BJ (cell line): ENCODE data around the gene HOXC10. TPM values are rescaled to one million over a fixed set of nuclear protein-coding genes. Genes with fewer than 3 reads are reported as not detected.
A peak's percentile ranks its signal among the peaks of the same experiment; 100 is the strongest.

Experiments used
- CTCF ChIA-PET: fragments of 350-600 bp; formaldehyde crosslinking; extraction: SDS; loops from one replicate; lab custom pipeline; 2021; ENCODE audit warnings: antibody characterized with exemption, inconsistent platforms; lab: Yijun Ruan, JAX
- POLR2A ChIA-PET: fragments of 300-600 bp; sonication (Branson Sonifier 250); formaldehyde crosslinking; extraction: SDS; loops from one replicate; lab custom pipeline; 2021; ENCODE audit warnings: antibody characterized with exemption; lab: Charles Lee
- DNase-seq: peaks from one replicate; pipeline ENCODE4 v3.0.0-alpha.2; 2011; ENCODE audit warnings: low read depth
- H3K27me3 ChIP-seq: 2 replicates; pipeline ENCODE4 v1.6.0; 2011; ENCODE audit warnings: low read length; ENCODE audit not compliant: control insufficient read depth, insufficient read depth
- H3K36me3 ChIP-seq: 2 replicates; pipeline ENCODE4 v1.5.1; 2011; ENCODE audit warnings: low read length; ENCODE audit not compliant: control insufficient read depth, insufficient read depth
- H3K4me3 ChIP-seq: 2 replicates; pipeline ENCODE4 v1.5.1; 2011; ENCODE audit warnings: low read depth, mild to moderate bottlenecking, control low read depth, low read length
- CTCF ChIP-seq: IDR thresholded peaks from 2 replicates; pipeline ENCODE4 v1.5.1; 2011; ENCODE audit warnings: low read depth, mild to moderate bottlenecking, control low read depth, inconsistent platforms, low read length, moderate library complexity; ENCODE audit not compliant: insufficient read depth
- polyA plus RNA-seq: library from polyadenylated mRNA; depleted of rRNA; stranded (reverse); fragments of >200 nt; gene quantifications from 2 replicates; pipeline ENCODE4 v1.2.3, GENCODE V29; 2011

HOXC10 gene
- polyA plus RNA-seq, 1 experiment, result 13.9 TPM

GRCh38 chr12:54033106-54033979 is 48.4 kb downstream of the HOXC10 start:
- TF ChIP-seq CTCF, result no peak
- Histone ChIP-seq H3K36me3 (peaks cover 2% of the 10 kb centered on the region; the same call in 1 of the 2 replicates), H3K27me3 (peaks cover 3% of the 10 kb centered on the region), H3K4me3 (peak overlapping the region; percentile 33)
- ChIA-PET CTCF (interaction anchor here (0.9 to 10.1 kb wide), 24 partner anchors 8 to 292 kb away, joined by 3 to 88 read pairs (median 6); partner anchors contain the start of genes COPZ1, HOXC10, HOXC4 and HOXC8), POLR2A (interaction anchor here (0.6 kb wide), 1 partner anchor 16 kb away, joined by 3 read pairs; no protein-coding TSS in a partner anchor)
- DNase-seq, result no peak

- Histone ChIP-seq H3K4me3 (peak overlapping the region; percentile 33), H3K36me3 (0 out of 2 replicates have a peak, but pooled peaks cover 2% of the 10 kb centered on the region), H3K27me3 (peaks cover 6% of the 10 kb centered on the region)
- DNase-seq, result no peak
- CTCF ChIA-PET, result interaction anchor here (2.6 to 10.1 kb wide), 4 partner anchors 49 to 173 kb away, joined by 10 to 88 read pairs (median 54); partner anchors contain the start of genes HOXC10 and SMUG1
- no peak for TF ChIP-seq CTCF
- POLR2A ChIA-PET, result no interaction called here
Measured at GRCh38 chr12:54033980-54034784, 49.2 kb downstream of the HOXC10 start.

GRCh38 chr12:54034785-54035310 is 49.9 kb downstream of the HOXC10 start:
- ChIA-PET POLR2A (no interaction called here), CTCF (interaction anchor here (1.6 to 10.1 kb wide), 4 partner anchors 156 to 172 kb away, joined by 5 to 88 read pairs (median 54); partner anchors contain the start of gene SMUG1)
- H3K4me3 ChIP-seq, result no peak overlapping the region
- no peak for DNase-seq
- 0 out of 2 replicates have a peak, but pooled peaks cover 2% of the 10 kb centered on the region for H3K36me3 ChIP-seq
- peaks cover 8% of the 10 kb centered on the region for H3K27me3 ChIP-seq
- no peak for TF ChIP-seq CTCF

- Histone ChIP-seq H3K36me3 (0 out of 2 replicates have a peak, but pooled peaks cover 2% of the 10 kb centered on the region), H3K27me3 (peaks cover 8% of the 10 kb centered on the region), H3K4me3 (no peak overlapping the region)
- no peak for TF ChIP-seq CTCF
- ChIA-PET CTCF (interaction anchor here (0.6 to 5.8 kb wide), 3 partner anchors 140 to 165 kb away, joined by 3 to 73 read pairs (median 5); partner anchors contain the start of gene SMUG1), POLR2A (no interaction called here)
- DNase-seq, result no peak
Measured at GRCh38 chr12:54035568-54036264, 50.8 kb downstream of the HOXC10 start.
